DOHH2 (cell line): ENCODE results near the gene TLR5.
A peak's percentile ranks its signal among the peaks of the same experiment; 100 is the strongest.

ENCODE experiments used
- H3F3A ChIP-seq: fragments of 200-600 bp; sonication (generic), shearing (Covaris generic); 2 replicates; pipeline ENCODE4 v1.6.0; 2016; ENCODE audit warnings: antibody characterized with exemption, mild to moderate bottlenecking; ENCODE audit not compliant: control insufficient read depth, insufficient read depth
- H3K27ac ChIP-seq: fragments of 200-600 bp; sonication (generic); 2 replicates; pipeline ENCODE4 v1.5.1; 2014; ENCODE audit warnings: low read depth, mild to moderate bottlenecking, low read length, moderate library complexity
- H3K27me3 ChIP-seq: fragments of 200-600 bp; sonication (generic); 2 replicates; pipeline ENCODE4 v1.6.1; 2014; ENCODE audit warnings: mild to moderate bottlenecking, low read length, mixed read lengths; ENCODE audit not compliant: control insufficient read depth
- H3K36me3 ChIP-seq: fragments of 200-600 bp; sonication (generic); 2 replicates; pipeline ENCODE4 v1.6.1; 2014; ENCODE audit warnings: mild to moderate bottlenecking, low read length, moderate library complexity, mixed read lengths; ENCODE audit not compliant: control insufficient read depth
- H3K4me1 ChIP-seq: fragments of 200-600 bp; sonication (generic); 2 replicates; pipeline ENCODE4 v1.6.1; 2014; ENCODE audit warnings: mild to moderate bottlenecking, low read length, mixed read lengths; ENCODE audit not compliant: control insufficient read depth
- H3K4me2 ChIP-seq: fragments of 200-600 bp; sonication (generic); 2 replicates; pipeline ENCODE4 v1.6.0; 2014; ENCODE audit warnings: mild to moderate bottlenecking, low read length, moderate library complexity
- H3K4me3 ChIP-seq: fragments of 200-600 bp; sonication (generic); 2 replicates; pipeline ENCODE4 v1.5.1; 2014; ENCODE audit warnings: mild to moderate bottlenecking, low read length, mixed read lengths
- H3K79me2 ChIP-seq: fragments of 200-600 bp; sonication (generic); 2 replicates; pipeline ENCODE4 v1.6.1; 2014; ENCODE audit warnings: mild to moderate bottlenecking, low read length, mixed read lengths; ENCODE audit not compliant: control insufficient read depth
- H3K9me2 ChIP-seq: fragments of 200-600 bp; sonication (generic); replicated peaks from 2 replicates; pipeline ENCODE4 v1.6.1; 2014; ENCODE audit warnings: mild to moderate bottlenecking, low read length, mixed read lengths; ENCODE audit not compliant: control insufficient read depth
- H3K9me3 ChIP-seq: fragments of 200-600 bp; sonication (generic); 2 replicates; pipeline ENCODE4 v1.6.1; 2014; ENCODE audit warnings: antibody characterized with exemption, low read length, mixed read lengths; ENCODE audit not compliant: control insufficient read depth, insufficient read depth
- H4K20me1 ChIP-seq: fragments of 200-600 bp; sonication (generic); 2 replicates; pipeline ENCODE4 v1.6.0; 2014; ENCODE audit warnings: low read depth, mild to moderate bottlenecking, antibody characterized with exemption, low read length, moderate library complexity; ENCODE audit not compliant: control insufficient read depth, insufficient read depth
- CTCF ChIP-seq: fragments of 200-600 bp; sonication (generic); IDR thresholded peaks from one replicate; pipeline ENCODE4 v1.5.1; 2014; ENCODE audit warnings: antibody characterized with exemption, mild to moderate bottlenecking, low read depth, low read length; ENCODE audit not compliant: poor library complexity, severe bottlenecking
- EZH2phosphoT487 ChIP-seq: fragments of 200-600 bp; sonication (generic); IDR thresholded peaks from 2 replicates; pipeline ENCODE4 v1.6.1; 2017; ENCODE audit warnings: borderline replicate concordance, mild to moderate bottlenecking, antibody characterized with exemption, low read length, moderate library complexity, mixed read lengths

The TLR5 gene

GRCh38 chr1:223133306-223133823 lies 9.7 kb downstream of the TLR5 start:
- Histone ChIP-seq H3K9me3 (no peaks in the 10 kb centered on the region), H3K27ac (no peak overlapping the region), H3K4me1 (no peaks in the 10 kb centered on the region), H3K4me2 (peak overlapping the region; percentile 47), H3K9me2 (no peaks in the 10 kb centered on the region), H4K20me1 (no peaks in the 10 kb centered on the region), H3K4me3 (0 out of 2 replicates have a peak overlapping the region, but pooled peaks have one; percentile 20), H3K36me3 (no peaks in the 10 kb centered on the region), H3F3A (no peaks in the 10 kb centered on the region), H3K27me3 (peaks cover 35% of the 10 kb centered on the region), H3K79me2 (no peaks in the 10 kb centered on the region)
- no peak for TF ChIP-seq CTCF
- no peak for TF ChIP-seq EZH2phosphoT487

- Histone ChIP-seq H3K27ac (no peak overlapping the region), H3K27me3 (peaks cover 21% of the 10 kb centered on the region), H3K4me3 (no peak overlapping the region), H3K36me3 (no peaks in the 10 kb centered on the region), H3F3A (no peaks in the 10 kb centered on the region), H3K4me2 (no peak overlapping the region), H3K79me2 (no peaks in the 10 kb centered on the region), H3K9me3 (no peaks in the 10 kb centered on the region), H4K20me1 (no peaks in the 10 kb centered on the region), H3K9me2 (no peaks in the 10 kb centered on the region), H3K4me1 (no peaks in the 10 kb centered on the region)
- TF ChIP-seq EZH2phosphoT487: no peak
- peak; percentile 64 for TF ChIP-seq CTCF
Measured at GRCh38 chr1:223129229-223129901, 13.7 kb downstream of the TLR5 start.

- Histone ChIP-seq H4K20me1 (no peaks in the 10 kb centered on the region), H3K27ac (no peak overlapping the region), H3K4me2 (no peak overlapping the region), H3K9me2 (no peaks in the 10 kb centered on the region), H3F3A (no peaks in the 10 kb centered on the region), H3K4me3 (no peak overlapping the region), H3K79me2 (no peaks in the 10 kb centered on the region), H3K36me3 (no peaks in the 10 kb centered on the region), H3K27me3 (peaks cover 14% of the 10 kb centered on the region; the same call in 1 of the 2 replicates), H3K4me1 (no peaks in the 10 kb centered on the region), H3K9me3 (no peaks in the 10 kb centered on the region)
- no peak for TF ChIP-seq CTCF
- TF ChIP-seq EZH2phosphoT487: no peak
Measured at GRCh38 chr1:223126741-223127140, 16.3 kb downstream of the TLR5 start.
